Neural crest cell (in vitro differentiated cells): ENCODE results near the gene TGFBR2. TPM values are rescaled to one million over a fixed set of nuclear protein-coding genes. Genes with fewer than 3 reads are reported as not detected.

Experiments
- DNase-seq: peaks from one replicate; pipeline ENCODE4 v3.0.0; 2021; ENCODE audit warnings: low read depth, mixed read lengths, low spot score
- H3K27ac Mint-ChIP-seq: one replicate; pipeline ENCODE4 v1.8.0; 2021; ENCODE audit warnings: mild to moderate bottlenecking, mixed read lengths; ENCODE audit not compliant: unreplicated experiment
- H3K27me3 Mint-ChIP-seq: 2 replicates; pipeline ENCODE4 v1.8.0; 2021; ENCODE audit warnings: low read depth, mild to moderate bottlenecking, mixed read lengths
- H3K36me3 Mint-ChIP-seq: 2 replicates; pipeline ENCODE4 v1.8.0; 2021; ENCODE audit warnings: low read depth, mild to moderate bottlenecking, mixed read lengths
- H3K4me1 Mint-ChIP-seq: 2 replicates; pipeline ENCODE4 v1.8.0; 2021; ENCODE audit warnings: mixed read lengths
- H3K4me3 Mint-ChIP-seq: one replicate; pipeline ENCODE4 v1.8.0; 2021; ENCODE audit warnings: mild to moderate bottlenecking, mixed read lengths
- H3K9me3 Mint-ChIP-seq: 2 replicates; pipeline ENCODE4 v1.8.0; 2021; ENCODE audit warnings: mixed read lengths
- total RNA-seq: library from RNA; stranded (reverse); gene quantifications from 2 replicates; pipeline ENCODE4 v1.2.1, GENCODE V29; 2021
- TF ChIP-seq, protein P1 (sequence below): fragments of 200-600 bp; sonication (generic); conservative IDR thresholded peaks from 2 replicates; pipeline ENCODE4 v1.5.0; 2021; ENCODE audit warnings: antibody characterized with exemption, mild to moderate bottlenecking

Gene TGFBR2
- total RNA-seq, 1 donor from 2014 or later = 8.7 TPM

DNA sequence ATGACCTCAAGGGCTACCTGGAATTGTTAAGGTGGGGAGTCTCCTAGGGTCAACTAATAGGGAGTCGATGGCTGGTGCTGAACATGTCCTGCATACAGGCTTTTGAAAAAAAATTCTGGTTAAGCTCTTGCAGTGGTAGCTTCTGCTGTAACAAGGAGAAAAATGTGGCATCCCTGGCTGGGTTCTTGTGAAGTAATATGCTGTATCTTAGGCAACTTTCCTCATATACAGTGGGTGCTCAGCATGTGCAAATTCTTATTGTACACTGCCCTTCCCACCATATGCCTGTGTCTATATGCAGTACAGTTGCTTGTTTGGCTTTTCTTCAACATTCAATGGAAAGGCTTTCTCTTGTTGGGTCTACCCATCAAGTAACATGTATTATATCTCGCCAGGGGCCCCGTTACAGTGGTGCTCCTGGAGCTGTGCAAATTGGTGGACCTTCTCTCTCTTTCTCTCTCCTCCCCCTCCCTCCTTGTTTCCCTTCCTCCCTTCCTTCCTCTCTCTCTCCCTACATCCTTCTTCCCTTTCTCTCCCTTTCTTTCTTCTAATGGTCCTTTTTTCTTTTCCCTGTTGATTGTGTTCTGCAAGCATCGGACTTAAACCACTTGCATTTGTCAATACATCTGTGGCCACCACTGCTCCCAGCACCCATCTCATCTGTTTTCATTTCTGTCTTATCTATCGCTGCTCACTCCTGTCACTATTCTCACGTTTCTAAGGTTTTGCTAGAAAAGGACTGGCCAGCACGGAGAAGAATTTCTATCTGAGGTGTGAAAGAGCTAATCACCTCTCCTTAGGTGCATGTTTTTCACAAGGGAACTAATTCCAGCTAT is 35.2 kb downstream of the TGFBR2 start:
- H3K4me1 Mint-ChIP-seq = peaks cover 14% of the 10 kb centered on the region
- H3K4me3 Mint-ChIP-seq = no peak overlapping the region
- peaks cover 5% of the 10 kb centered on the region for H3K9me3 Mint-ChIP-seq
- peaks cover 17% of the 10 kb centered on the region for H3K36me3 Mint-ChIP-seq
- no peaks in the 10 kb centered on the region for H3K27me3 Mint-ChIP-seq
- no peak for DNase-seq
- H3K27ac Mint-ChIP-seq = no peak overlapping the region
- TF ChIP-seq, protein P1, sequence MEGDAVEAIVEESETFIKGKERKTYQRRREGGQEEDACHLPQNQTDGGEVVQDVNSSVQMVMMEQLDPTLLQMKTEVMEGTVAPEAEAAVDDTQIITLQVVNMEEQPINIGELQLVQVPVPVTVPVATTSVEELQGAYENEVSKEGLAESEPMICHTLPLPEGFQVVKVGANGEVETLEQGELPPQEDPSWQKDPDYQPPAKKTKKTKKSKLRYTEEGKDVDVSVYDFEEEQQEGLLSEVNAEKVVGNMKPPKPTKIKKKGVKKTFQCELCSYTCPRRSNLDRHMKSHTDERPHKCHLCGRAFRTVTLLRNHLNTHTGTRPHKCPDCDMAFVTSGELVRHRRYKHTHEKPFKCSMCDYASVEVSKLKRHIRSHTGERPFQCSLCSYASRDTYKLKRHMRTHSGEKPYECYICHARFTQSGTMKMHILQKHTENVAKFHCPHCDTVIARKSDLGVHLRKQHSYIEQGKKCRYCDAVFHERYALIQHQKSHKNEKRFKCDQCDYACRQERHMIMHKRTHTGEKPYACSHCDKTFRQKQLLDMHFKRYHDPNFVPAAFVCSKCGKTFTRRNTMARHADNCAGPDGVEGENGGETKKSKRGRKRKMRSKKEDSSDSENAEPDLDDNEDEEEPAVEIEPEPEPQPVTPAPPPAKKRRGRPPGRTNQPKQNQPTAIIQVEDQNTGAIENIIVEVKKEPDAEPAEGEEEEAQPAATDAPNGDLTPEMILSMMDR = no peak

DNA sequence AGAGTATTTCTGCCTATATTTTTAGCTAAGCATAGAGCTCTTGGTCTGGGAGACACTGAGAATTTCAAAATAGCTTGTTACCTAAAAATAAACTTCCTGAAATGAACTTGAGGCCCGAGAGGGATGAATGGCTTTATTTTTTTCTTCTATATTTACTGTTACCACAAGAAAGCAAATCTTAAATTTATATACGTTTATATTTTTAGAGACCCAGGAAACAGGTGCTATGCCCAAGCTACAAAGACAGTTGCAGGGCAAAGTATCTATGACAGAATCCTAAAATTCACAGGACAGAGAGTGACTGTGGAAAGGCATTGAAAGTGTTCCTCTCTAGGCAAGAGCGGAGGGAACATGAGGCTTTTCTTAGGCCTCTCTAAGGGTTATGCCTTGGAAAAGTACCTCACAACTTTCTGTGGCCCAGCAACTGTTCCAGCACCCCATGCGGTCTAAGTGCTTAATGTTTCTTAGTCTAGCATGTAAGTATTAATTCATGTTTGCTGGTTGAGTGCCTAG is 36.5 kb downstream of the TGFBR2 start:
- no peak for DNase-seq
- Mint-ChIP-seq H3K4me3 (no peak overlapping the region), H3K27ac (no peak overlapping the region), H3K9me3 (peaks cover 3% of the 10 kb centered on the region), H3K27me3 (no peaks in the 10 kb centered on the region), H3K4me1 (peaks cover 11% of the 10 kb centered on the region), H3K36me3 (peaks cover 16% of the 10 kb centered on the region)
- TF ChIP-seq, protein P1 = no peak

DNA sequence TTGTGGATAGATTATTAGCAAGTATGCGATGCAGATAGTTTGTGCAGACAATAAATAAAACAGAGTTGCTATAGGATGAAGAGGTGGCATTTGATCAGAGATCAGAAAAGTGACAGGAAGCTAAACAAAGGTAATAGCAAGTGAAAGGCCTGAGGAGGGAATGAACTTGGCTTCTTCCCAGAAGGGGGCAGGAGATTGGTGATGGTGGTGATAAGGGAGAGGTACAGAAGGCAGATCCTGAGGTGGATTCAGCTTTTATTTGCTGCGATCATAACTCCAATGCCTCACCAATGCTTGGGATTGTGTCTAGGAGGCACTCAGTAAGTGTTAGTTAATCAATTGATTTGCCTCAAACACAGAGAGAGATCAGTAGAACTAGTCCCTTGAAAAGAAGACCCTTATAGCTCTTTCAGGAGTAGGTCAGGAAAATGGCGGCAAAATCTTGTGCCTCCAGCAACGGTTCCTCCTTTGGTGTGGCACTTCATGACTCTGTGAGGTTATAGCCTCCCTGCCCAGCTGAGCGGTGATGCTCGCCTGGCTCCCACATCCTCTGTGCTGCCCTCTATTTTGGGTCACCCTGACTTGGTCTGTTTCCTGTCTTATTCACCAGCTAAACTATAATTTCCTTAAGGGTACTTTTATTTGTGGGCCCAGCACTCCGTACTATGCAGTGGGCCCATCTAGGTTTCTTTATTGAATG is 37.5 kb downstream of the TGFBR2 start:
- Mint-ChIP-seq H3K4me3 (no peak overlapping the region), H3K9me3 (no peaks in the 10 kb centered on the region), H3K27me3 (no peaks in the 10 kb centered on the region), H3K36me3 (peaks cover 12% of the 10 kb centered on the region), H3K4me1 (peaks cover 5% of the 10 kb centered on the region), H3K27ac (no peak overlapping the region)
- TF ChIP-seq, protein P1 = no peak
- DNase-seq = no peak

DNA sequence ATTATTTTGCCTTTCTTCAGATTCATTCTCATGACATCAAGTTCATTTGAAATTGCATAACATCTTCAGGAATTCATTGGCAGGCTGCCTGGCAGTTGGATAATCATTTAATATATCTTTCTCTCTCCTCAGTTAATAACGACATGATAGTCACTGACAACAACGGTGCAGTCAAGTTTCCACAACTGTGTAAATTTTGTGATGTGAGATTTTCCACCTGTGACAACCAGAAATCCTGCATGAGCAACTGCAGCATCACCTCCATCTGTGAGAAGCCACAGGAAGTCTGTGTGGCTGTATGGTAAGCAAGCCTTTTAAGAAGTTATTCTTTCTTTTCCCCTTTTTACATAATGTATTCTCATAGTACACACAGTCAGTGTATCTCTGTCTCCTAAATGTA is 38.2 kb downstream of the TGFBR2 start:
- H3K27ac Mint-ChIP-seq = no peak overlapping the region

DNA sequence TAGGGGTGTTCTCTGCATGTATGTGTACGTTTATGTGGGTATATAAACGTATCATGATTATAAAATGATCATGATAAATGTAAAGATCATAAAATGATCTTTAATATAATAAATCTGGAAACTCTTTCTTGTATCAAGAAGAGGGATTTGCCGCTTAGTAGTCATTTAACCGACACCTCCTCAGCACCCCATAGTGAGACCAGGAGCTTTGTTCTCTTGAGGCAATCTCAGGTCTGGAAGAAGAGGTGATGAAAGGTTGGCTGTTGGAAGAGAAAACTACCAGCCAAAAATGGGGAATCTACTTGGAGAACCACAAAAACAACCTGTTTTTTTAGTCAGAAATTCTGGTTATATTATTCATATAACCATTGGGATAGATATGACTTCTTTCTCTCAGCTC is 38.7 kb downstream of the TGFBR2 start:
- TF ChIP-seq, protein P1 = no peak
- Mint-ChIP-seq H3K9me3 (no peaks in the 10 kb centered on the region), H3K36me3 (peaks cover 12% of the 10 kb centered on the region), H3K4me3 (no peak overlapping the region), H3K27ac (no peak overlapping the region), H3K4me1 (peaks cover 15% of the 10 kb centered on the region), H3K27me3 (no peaks in the 10 kb centered on the region)
- DNase-seq = no peak

More for the DNA sequence above, 38.2 kb downstream of the TGFBR2 start:
- no peak for DNase-seq
- TF ChIP-seq, protein P1 = no peak
- Mint-ChIP-seq H3K4me3 (no peak overlapping the region), H3K9me3 (no peaks in the 10 kb centered on the region), H3K4me1 (peaks cover 10% of the 10 kb centered on the region), H3K36me3 (peaks cover 12% of the 10 kb centered on the region), H3K27me3 (no peaks in the 10 kb centered on the region)
